GM21381 (cell line): Measurements from ENCODE around the gene ARAP3.
A peak's percentile ranks its signal among the peaks of the same experiment; 100 is the strongest.

Experiments used
- ATAC-seq: cut with Tn5 transposase; IDR thresholded peaks from one replicate; pipeline ENCODE4 v1.9.1; 2021; ENCODE audit warnings: mild to moderate bottlenecking, moderate library complexity; ENCODE audit not compliant: unreplicated experiment

Gene ARAP3

GRCh38 chr5:141672071-141672840 is 9.8 kb downstream of the ARAP3 start:
- no peak for ATAC-seq

DNA sequence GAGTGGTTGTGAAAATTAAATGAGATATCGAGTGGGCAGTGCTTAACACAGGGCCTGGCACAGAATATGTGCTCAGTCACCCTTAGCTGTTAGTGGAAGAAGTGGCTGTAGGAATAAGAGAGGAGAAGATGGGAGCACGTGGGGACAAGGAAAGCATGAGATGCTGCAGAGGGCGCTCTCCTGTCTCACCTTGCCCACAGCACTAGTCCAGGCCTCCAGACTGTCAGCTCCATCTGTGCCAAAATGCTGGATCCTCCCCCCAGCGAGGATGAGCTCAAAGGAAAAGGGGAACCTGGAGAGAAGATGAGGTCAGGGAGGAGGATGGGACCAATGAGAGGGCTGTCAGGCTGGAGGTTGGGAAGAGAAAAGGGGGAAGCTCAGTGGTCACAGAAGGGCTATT is 12.5 kb downstream of the ARAP3 start:
- ATAC-seq, result no peak

DNA sequence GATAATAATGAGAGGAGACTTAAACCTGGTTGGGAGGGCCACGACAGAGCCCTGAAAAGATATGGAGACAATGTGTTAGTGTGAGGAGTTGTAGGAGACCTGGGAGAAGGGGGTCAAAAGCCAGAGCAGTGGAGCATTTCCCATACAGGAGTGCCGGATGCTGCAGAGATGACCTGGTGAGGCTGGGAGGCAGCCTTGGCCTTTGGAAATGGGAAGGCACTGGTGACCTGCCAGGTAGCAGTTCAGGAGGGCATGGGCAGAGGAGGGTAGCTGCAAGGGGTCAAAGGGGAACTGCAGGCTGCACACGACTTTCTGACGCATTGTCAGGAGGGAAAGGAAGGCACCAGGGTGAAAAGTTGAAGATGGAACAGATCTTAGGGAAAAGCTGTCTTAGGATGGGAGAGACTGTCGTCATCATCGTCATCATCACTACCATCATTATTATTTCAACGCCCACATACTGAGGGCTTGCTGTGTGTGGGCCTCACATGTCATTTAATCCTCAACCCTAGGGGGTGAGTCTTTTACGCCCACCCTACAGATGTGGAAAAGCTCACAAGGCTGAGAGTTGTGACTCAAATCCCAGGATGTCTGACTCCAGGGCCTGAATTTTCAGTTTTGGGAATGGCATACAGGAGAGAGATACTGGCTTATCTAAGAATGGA is 13.3 kb downstream of the ARAP3 start:
- ATAC-seq, result no peak

DNA sequence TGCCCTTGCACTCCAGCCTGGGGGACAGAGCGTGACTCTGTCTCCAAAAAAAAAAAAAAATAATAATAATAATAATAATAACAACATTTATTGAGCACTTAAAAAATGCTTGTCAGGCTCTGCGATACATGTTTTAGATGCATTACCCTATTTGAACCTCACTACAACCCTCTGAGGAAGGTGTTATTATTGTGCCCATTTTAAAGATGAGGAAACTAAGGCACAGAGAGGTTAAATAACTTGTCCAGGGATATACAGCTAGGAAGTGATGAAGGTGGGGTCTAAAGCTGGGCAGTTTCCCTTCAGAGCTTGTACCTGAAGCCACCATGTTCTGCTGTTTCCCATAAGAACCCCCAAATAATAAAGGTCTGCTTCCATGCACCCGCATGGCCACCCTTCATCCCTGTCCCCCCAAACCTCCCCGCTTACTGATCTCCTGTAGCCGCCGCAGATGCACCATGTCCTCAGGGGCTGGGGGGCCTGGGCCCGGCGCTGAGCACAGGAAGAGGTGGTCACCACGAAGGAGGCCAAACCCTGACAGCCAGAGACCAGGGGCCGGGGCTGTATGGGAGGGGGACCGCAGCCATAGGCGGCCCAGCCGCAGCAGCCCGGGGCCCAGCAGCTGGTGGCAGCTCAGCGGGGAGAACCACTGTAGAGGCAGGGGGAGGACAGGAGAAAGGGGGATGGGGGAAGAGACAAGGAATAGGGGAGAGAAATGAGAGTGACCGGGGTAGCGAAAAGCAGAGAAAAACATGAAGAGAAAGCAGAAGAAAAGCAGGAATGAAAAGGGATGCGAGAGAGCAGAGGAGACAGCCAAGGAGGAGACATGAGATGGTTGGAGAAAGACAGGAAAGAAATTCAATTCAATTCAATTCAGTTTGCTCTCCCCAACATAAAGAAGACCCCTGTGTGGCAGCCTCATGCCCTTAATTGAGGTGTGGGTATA is 15.8 kb downstream of the ARAP3 start:
- no peak for ATAC-seq

DNA sequence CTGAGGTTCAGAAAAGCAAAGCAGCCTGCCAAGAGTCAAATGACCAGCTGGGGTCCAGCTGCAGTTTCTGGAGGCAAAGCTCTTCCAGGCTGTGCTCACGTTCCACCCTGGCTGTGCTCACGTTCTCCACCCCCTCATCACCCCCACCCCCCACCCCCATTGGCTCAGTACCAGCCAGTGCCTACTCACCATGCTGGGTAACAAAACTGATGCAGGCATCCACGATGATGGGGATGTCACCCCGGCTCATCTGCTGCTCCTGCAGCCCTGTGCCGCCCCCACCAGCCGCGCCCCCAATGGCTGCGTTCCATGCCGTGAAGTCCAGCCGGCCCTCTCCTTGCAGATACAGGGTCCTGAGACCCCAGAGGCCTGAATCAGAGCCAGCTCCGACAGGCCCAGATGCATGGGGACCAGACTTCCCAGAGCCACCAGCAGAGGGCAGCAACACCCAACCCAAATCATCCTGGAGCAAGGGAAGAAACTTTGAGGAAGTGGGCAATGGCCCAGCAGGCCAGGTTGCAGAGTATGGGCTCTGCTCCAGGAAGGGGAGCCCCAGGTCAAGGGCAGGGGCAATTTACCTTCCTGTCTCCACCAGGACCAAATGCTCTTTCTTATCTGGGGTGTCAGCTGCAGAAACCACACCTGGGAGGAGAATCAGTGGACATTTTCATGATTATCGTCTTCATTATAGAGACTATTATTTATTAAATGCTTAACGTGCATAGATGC is 17.1 kb downstream of the ARAP3 start:
- ATAC-seq, result peak; percentile 94

- no peak for ATAC-seq
Measured at GRCh38 chr5:141663506-141663905, 18.5 kb downstream of the ARAP3 start.

- no peak for ATAC-seq
Measured at GRCh38 chr5:141662028-141662427, 20.0 kb downstream of the ARAP3 start.

- ATAC-seq, result peak; percentile 55
Measured at GRCh38 chr5:141657937-141658545, 24.0 kb downstream of the ARAP3 start.

DNA sequence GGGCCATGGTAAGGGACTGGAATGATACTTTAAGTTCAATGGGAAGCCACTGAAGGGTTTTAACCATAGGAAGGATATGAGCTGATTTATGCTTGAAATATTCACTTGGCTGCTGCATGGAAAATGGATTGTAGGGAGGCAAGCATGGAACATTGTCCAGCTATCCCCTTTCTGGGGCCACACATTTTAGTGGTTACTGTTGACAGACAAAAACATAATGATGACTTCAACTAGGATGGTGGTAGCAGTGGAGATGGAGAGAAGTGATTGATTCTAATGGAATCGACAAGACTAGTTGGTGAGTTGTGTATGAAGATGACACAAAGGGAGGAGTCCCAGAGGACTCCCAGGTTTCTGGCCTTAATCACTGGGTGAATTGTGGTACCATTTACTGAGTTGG is 24.6 kb downstream of the ARAP3 start:
- ATAC-seq, result no peak

GRCh38 chr5:141656396-141656795 is 25.6 kb downstream of the ARAP3 start:
- ATAC-seq, result no peak

- no peak for ATAC-seq
Measured at GRCh38 chr5:141655020-141655419, 27.0 kb downstream of the ARAP3 start.

GRCh38 chr5:141654298-141654697 is 27.7 kb downstream of the ARAP3 start:
- ATAC-seq, result no peak

DNA sequence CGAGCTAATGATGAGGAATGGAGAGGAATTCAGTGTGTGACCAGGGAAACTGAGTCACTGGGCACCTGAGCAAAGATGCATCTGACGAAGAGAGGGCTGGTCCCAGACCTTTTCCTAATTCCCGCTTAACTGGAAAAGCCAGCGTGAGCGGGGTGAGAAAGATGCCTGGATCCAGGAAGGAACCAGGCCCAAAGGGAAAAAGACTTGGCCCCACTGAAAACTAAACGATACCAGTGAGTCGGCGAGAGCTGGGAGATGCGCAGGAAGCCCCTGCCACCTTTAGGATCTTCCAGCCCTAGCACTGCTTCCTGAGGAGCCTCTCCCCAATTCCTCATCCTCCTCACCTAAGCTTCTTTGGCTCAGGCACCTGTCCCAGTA is 30.3 kb downstream of the ARAP3 start:
- ATAC-seq, result no peak

- ATAC-seq, result peak; percentile 98
Measured at GRCh38 chr5:141650851-141651727, 30.9 kb downstream of the ARAP3 start, which contains the start of gene FCHSD1. TSS of gene FCHSD1 (minus strand) at chr5:141651418. CDS start at chr5:141651368, 50 bp downstream.

DNA sequence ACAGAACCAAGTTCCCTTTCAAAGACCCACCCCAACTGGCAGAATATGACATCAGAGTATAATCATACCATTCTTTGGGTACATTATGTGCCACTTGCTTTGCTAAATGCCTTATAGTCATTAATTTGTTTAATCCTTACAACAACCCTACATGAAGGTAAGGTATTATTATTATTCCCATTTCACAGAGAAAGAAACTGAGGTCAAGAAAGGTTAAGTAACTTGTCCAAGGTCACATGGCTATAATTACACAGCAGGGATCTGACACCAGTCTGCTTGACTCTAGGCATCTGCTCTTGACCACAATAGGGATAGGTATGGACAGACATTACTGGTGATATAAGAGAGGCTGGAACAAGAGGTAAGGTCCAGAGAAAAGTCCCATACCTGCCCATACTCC is 32.1 kb downstream of the ARAP3 start:
- no peak for ATAC-seq

DNA sequence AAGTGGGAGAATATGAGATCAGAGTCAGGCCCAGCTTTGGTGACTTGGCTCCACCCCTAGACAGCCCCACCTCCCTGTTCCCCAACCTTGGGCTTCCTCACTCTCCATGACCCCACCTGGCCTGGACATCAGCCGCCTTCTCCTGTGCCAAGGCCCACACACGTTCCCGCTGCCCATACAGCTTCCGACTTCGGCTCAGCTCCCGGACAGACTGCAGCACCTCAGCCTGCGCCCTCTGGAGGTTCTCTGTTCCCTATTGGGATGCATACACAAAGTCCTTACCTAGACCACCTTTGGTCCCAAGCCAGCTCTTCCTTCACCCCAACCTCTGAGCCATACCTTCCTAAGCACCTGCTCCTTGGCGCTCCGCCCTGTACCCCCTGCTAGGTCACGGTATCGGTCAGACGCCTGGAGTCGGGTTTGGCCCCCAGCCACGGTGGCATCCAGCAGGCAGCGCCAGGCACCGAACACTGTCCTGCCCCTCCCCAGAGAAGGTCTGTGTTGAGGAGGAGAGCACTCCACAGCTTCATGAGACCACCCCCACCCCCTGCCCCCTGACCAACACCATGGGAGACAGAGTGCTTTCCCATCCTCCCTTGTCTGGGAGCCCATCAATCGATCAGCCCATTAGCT is 32.9 kb downstream of the ARAP3 start:
- no peak for ATAC-seq

- no peak for ATAC-seq
Measured at GRCh38 chr5:141647851-141648250, 34.2 kb downstream of the ARAP3 start.

DNA sequence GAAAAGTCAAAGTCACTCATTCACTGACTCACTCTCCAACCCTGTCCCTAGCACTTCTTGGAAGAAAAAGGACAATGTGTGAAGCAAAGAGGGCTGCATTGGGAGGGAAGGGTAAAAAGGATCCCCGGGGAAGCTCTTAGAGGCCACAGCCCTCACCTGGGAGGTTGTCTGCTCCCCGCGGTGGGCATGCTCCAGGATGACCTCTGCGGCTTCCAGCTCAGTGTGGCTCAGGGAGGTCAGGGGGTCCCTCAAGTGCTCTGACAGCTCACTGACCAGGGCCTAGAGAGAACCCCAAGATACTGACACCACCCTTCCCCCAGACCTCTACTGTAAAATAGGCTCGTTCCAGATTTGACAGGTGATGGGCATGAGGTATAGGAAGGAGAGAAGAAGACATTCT is 34.8 kb downstream of the ARAP3 start:
- no peak for ATAC-seq

DNA sequence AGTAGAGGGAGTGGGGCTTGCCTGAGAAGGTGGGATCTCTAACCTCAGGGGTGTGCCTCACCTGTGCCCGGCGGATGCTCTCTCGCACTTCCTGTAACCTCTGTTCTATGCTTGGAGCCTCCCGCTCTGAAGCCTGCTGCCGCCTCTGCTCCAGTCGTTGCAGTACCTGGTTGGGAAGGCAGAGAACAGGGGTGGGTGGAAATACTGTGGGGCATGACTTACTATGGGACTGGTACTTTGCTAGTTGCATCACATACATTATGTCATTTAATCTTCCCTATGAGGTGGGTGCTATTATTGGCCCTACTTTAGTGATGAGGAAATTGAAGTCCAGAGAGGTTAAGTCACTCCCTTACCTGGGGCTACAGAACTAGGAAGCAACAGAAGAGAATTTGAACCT is 36.0 kb downstream of the ARAP3 start:
- ATAC-seq, result no peak
